WI38 (cell line): ENCODE results near the gene LIN7A.

Experiments
- H3K4me3 ChIP-seq: 2 replicates; pipeline ENCODE4 v1.5.1; 2011; ENCODE audit warnings: low read depth, mild to moderate bottlenecking, control low read depth, low read length
- CTCF ChIP-seq: IDR thresholded peaks from 2 replicates; pipeline ENCODE4 v1.5.1; 2012; ENCODE audit warnings: low read depth, mild to moderate bottlenecking, control low read depth, low read length

Gene LIN7A

DNA sequence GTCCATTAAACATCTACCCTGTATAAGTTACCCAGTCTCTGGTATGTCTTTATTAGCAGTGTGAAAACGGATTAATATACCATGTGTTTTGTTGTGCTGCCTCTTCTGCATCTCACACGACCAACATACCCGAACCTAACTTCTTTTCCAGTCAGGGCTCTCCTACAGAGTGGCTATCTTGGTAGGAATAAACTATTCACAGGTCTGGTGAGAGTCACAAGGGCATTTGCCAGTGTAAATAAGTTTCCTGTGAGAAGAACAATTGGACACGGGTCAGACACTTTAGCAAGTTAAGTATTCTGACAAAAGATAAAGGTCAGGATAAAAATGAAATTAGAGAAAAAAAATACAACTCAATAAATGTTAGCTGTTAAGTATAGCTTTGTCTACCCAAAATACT is 160.1 kb downstream of the LIN7A start:
- no peak for TF ChIP-seq CTCF
- no peak overlapping the region for H3K4me3 ChIP-seq

GRCh38 chr12:80776706-80777105 is 161.0 kb downstream of the LIN7A start:
- no peak for TF ChIP-seq CTCF
- H3K4me3 ChIP-seq: no peak overlapping the region

- H3K4me3 ChIP-seq: no peak overlapping the region
- no peak for TF ChIP-seq CTCF
These were observed 166.8 kb downstream of the LIN7A start for GRCh38 chr12:80770958-80771357.

- no peak overlapping the region for H3K4me3 ChIP-seq
- no peak for TF ChIP-seq CTCF
These were observed 168.1 kb downstream of the LIN7A start for GRCh38 chr12:80769553-80770140.

- no peak overlapping the region for H3K4me3 ChIP-seq
These were observed 170.8 kb downstream of the LIN7A start for GRCh38 chr12:80766897-80767296.

GRCh38 chr12:80766210-80766609 is 171.5 kb downstream of the LIN7A start:
- TF ChIP-seq CTCF: no peak
- no peak overlapping the region for H3K4me3 ChIP-seq

More at GRCh38 chr12:80766897-80767296, 170.8 kb downstream of the LIN7A start:
- TF ChIP-seq CTCF: no peak

DNA sequence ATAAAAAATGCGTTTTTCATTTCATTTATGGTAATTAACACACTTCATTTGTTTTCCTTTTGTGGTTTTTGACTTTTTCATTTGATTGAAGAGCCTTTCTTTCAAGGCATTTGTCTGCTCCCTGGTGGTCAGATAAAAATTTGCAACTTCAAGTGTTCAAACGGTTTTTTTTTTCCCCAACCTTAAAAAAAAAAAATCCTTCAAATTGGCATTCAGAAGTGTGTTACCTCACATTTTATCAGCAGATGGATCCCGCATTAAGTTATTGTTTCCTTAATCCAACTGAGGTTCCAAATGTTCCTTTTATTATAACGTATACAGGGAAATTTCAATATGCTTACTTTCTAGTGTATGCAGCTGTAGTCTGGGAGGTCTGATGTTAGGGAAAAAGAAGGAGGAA is 173.9 kb downstream of the LIN7A start:
- H3K4me3 ChIP-seq: no peak overlapping the region
- TF ChIP-seq CTCF: peak; percentile 36; the same call in 1 of the 2 replicates
